ENCODE data around the gene ZNF649.
A peak's percentile ranks its signal among the peaks of the same experiment; 100 is the strongest.

ZNF649 gene

GRCh38 chr19:51887522-51888498, 17.0 kb downstream of the ZNF649 start, which contains the start of gene ZNF577:
Gene ZNF577 (minus strand): TSS chr19:51887951. CDS start chr19:51880382, 7,569 bp downstream.
- DNase-seq, result peak; percentile 83

DNA sequence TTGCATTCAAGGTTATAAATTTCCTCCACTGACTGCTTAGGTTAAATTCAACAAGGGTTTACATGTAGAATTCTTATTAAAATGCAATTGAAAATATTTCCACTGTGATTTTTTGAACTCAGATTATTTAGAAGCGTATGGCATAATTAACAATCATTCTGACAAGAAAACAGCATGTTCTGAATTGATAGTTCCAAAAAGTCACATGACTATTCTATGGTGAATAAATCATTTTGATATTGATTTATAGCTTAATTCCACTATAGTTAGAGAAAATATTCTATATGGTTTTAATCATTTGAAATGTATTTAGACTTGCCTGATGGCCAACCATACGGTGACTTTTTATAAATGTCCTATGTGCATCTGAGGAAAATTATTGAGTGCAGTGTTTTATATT, 20.1 kb downstream of the ZNF649 start:
- no peak for DNase-seq

DNA sequence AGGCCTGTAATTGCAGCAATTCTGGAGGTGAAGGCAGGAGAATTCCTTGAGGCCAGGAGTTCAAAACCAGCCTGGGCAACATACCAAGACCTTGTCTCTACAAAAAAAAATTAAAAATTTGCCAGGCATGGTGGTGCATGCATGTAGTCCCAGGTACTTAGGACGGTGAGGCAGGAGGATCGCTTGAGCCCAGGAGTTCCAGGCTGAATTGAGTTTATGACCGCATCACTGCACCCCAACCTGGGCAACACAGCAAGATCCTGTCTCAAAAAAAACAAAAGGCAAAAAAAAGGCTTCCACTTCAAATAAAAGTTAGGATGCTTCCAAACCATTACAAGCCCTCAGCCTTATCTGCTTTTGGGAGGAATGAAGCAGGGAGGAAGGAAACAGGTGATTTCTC, 22.3 kb downstream of the ZNF649 start:
- no peak for DNase-seq

- no peak for DNase-seq
Measured at GRCh38 chr19:51873097-51873496, 31.7 kb downstream of the ZNF649 start.

- DNase-seq, result no peak
Measured at GRCh38 chr19:51861870-51862622, 42.8 kb downstream of the ZNF649 start.
